ENCODE data around the gene SCO2.

SCO2 gene

DNA sequence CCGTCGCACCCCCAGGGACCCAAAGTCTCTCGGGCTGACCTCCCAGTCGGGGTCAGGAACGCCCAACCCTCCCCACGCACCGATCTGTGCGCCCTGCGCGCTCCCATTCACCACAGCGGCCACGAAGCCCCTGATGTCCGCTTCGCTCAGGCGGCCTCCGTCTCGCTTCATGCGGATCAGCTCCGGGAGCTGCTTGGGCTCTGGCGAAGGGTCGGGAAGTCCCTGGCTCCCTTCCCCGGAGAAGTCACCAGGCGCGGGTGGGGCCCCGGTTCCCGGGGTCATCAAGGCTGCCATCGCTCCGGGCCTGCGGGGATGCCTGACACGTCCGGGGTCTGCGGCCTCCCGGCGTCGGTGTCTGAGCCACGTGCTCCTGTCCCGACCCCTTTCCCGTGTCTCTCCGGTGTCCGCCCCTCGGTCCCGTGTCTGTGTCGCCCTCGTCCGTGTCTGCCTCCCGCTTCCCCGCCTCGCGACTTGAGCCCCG is 4.1 kb upstream of the SCO2 start:
- TF ChIP-seq KLF1 (tag by site-specific recombination; IDR thresholded peaks at IDR 0.05) (peak; percentile 28; the same call in 1 of the 2 replicates), ZNF112 (tag by site-specific recombination; IDR thresholded peaks at IDR 0.05) (no peak), KLF8 (tag by site-specific recombination; IDR thresholded peaks at IDR 0.05) (peak; percentile 87)
- ChIA-PET CTCF (no interaction called here), POLR2A (interaction anchor here (0.6 to 1.7 kb wide), 3 partner anchors 17 to 33 kb away, joined by 3 to 6 read pairs (median 4); partner anchors contain the start of genes LMF2, NCAPH2 and SYCE3)
- H3K4me3 ChIP-seq (ENCODE audit: low read depth, low read length) = no peak overlapping the region
- no peak overlapping the region for H3K27ac ChIP-seq (ENCODE audit: extremely low read depth, low read depth, low read length)
- no peaks in the 10 kb centered on the region; the same call in 1 of the 2 replicates for H3K4me1 ChIP-seq (ENCODE audit: control insufficient read depth, insufficient read depth, low read length)
- peaks cover 0 to 2% of the 10 kb centered on the region in 2 experiments; a peak in 1 of 3 replicates for H3K36me3 ChIP-seq (ENCODE audit: control insufficient read depth in 2 of 2, insufficient read depth in 1 of 2, low read length in 2 of 2)
- H3K9me3 ChIP-seq (ENCODE audit: control insufficient read depth, insufficient read depth, low read depth, low read length) = no peaks in the 10 kb centered on the region

DNA sequence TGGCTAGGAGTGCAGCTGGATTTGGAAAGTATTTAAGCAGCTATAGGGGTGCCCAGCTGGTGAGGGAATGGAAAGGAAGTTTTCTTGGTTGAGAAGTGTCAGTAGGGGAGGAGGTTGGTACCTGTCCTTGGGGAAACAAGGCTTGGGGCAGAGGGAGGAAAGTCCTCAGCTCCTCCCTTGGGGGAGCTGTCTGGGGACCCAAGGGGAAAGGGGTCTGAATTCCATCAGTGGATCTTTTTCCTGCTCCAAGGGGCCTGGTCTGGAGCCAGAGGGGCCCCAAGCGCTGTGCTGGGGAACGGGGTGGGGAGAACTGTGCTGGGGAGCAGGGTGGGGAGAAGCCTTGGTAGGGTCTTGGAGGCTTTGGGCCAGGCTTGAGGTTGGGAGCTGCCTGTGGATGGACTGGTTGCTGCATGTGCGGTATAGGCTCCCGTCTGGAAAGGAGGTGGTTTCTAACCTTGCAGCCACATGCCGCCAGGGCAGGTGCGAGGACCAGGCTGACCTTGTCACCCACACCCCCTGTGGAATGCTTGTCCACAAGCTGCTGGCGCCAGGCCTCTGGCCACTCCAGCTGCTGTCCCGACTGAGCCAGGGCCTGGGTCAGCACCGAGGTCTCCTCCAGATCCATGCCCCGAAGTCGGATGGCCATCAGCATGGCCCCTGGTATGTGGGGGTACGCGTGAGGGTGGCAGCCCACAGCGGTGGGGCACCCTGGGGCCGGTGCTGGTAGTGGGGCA is 3.5 kb upstream of the SCO2 start:
- 0 out of 2 replicates have a peak, but pooled peaks have one; percentile 5 for TF ChIP-seq GLIS2 (tag by site-specific recombination; IDR thresholded peaks at IDR 0.05)
- TF ChIP-seq, protein P1, sequence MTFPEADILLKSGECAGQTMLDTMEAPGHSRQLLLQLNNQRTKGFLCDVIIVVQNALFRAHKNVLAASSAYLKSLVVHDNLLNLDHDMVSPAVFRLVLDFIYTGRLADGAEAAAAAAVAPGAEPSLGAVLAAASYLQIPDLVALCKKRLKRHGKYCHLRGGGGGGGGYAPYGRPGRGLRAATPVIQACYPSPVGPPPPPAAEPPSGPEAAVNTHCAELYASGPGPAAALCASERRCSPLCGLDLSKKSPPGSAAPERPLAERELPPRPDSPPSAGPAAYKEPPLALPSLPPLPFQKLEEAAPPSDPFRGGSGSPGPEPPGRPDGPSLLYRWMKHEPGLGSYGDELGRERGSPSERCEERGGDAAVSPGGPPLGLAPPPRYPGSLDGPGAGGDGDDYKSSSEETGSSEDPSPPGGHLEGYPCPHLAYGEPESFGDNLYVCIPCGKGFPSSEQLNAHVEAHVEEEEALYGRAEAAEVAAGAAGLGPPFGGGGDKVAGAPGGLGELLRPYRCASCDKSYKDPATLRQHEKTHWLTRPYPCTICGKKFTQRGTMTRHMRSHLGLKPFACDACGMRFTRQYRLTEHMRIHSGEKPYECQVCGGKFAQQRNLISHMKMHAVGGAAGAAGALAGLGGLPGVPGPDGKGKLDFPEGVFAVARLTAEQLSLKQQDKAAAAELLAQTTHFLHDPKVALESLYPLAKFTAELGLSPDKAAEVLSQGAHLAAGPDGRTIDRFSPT (tag by site-specific recombination; IDR thresholded peaks at IDR 0.05) = peak; percentile 53
- no peak for TF ChIP-seq ZNF830 (tag by site-specific recombination; IDR thresholded peaks at IDR 0.05; ENCODE audit: low read depth)
- TF ChIP-seq PRDM1 (tag by site-specific recombination; IDR thresholded peaks at IDR 0.05) = peak; percentile 46; the same call in 1 of the 2 replicates
- no peak for TF ChIP-seq ZNF768 (tag by site-specific recombination; IDR thresholded peaks at IDR 0.05)
- Histone ChIP-seq H3K4me1 (ENCODE audit: control insufficient read depth, insufficient read depth, low read length) (no peaks in the 10 kb centered on the region; the same call in 1 of the 2 replicates), H3K4me3 (ENCODE audit: low read depth, low read length) (no peak overlapping the region), H3K36me3 (ENCODE audit: control insufficient read depth in 2 of 2, insufficient read depth in 1 of 2, low read length in 2 of 2) (peaks cover 0 to 8% of the 10 kb centered on the region in 2 experiments; a peak in 1 of 3 replicates), H3K27ac (ENCODE audit: extremely low read depth, low read depth, low read length) (no peak overlapping the region), H3K9me3 (ENCODE audit: control insufficient read depth, insufficient read depth, low read depth, low read length) (no peaks in the 10 kb centered on the region)
- ChIA-PET CTCF (interaction anchor here (0.7 to 1.0 kb wide), 3 partner anchors 35 to 141 kb away, joined by 3 read pairs; no protein-coding TSS in a partner anchor), POLR2A (interaction anchor here (0.6 to 1.7 kb wide), 5 partner anchors 17 to 54 kb away, joined by 3 to 6 read pairs (median 4); partner anchors contain the start of genes CHKB, LMF2, NCAPH2 and SYCE3)

DNA sequence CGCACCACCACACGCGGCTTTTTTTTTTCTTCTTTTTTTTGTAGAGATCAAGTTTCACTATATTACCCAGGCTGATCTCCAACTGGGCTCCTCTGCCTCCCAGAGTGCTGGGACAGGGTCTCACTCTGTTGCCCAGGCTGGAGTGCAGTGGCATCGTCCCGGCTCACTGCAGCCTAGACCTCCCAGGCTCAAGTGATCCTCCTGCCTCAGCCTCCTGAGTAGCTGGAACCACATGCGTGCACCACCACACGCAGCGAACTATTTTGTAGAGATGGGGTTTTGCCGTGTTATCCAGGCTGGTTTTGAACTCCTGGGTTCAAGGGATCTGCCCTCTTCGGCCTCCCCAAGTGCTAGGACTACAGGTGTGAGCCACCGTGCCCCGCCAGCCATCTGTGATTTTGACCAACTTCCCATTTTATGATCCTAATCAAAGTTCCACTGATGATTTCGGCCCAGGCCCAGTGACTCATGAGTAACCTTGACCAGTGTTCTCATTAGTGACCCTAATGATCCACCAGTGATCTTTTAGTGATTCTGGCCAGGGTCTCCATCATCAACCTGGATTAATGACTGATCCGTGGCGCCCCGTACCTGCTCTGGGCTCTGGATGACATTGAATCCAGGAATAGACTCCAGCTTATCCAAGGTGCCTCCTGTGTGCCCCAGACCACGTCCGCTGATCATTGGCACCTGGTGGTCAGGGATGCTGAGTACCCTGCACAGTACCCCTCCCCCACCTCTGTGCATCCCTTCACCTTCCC is 2.7 kb upstream of the SCO2 start:
- no peaks in the 10 kb centered on the region for H3K9me3 ChIP-seq (ENCODE audit: control insufficient read depth, insufficient read depth, low read depth, low read length)
- H3K36me3 ChIP-seq (ENCODE audit: control insufficient read depth in 2 of 2, insufficient read depth in 1 of 2, low read length in 2 of 2) = peaks cover 0 to 16% of the 10 kb centered on the region in 2 experiments; a peak in 1 of 3 replicates
- H3K4me1 ChIP-seq (ENCODE audit: control insufficient read depth, insufficient read depth, low read length) = no peaks in the 10 kb centered on the region; the same call in 1 of the 2 replicates
- no peak overlapping the region for H3K4me3 ChIP-seq (ENCODE audit: low read depth, low read length)
- TF ChIP-seq, protein P2, sequence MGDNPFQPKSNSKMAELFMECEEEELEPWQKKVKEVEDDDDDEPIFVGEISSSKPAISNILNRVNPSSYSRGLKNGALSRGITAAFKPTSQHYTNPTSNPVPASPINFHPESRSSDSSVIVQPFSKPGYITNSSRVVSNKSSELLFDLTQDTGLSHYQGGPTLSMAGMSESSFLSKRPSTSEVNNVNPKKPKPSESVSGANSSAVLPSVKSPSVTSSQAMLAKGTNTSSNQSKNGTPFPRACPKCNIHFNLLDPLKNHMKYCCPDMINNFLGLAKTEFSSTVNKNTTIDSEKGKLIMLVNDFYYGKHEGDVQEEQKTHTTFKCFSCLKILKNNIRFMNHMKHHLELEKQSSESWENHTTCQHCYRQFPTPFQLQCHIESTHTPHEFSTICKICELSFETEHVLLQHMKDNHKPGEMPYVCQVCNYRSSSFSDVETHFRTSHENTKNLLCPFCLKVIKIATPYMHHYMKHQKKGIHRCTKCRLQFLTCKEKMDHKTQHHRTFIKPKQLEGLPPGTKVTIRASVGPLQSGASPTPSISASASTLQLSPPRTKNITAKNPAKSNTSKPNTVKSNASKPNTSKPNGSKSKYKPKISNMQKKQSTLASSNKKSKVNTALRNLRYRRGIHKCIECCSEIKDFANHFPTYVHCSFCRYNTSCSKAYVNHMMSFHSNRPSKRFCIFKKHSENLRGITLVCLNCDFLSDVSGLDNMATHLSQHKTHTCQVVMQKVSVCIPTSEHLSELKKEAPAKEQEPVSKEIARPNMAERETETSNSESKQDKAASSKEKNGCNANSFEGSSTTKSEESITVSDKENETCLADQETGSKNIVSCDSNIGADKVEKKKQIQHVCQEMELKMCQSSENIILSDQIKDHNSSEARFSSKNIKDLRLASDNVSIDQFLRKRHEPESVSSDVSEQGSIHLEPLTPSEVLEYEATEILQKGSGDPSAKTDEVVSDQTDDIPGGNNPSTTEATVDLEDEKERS (tag by site-specific recombination; IDR thresholded peaks at IDR 0.05) = no peak
- TF ChIP-seq, protein P3, sequence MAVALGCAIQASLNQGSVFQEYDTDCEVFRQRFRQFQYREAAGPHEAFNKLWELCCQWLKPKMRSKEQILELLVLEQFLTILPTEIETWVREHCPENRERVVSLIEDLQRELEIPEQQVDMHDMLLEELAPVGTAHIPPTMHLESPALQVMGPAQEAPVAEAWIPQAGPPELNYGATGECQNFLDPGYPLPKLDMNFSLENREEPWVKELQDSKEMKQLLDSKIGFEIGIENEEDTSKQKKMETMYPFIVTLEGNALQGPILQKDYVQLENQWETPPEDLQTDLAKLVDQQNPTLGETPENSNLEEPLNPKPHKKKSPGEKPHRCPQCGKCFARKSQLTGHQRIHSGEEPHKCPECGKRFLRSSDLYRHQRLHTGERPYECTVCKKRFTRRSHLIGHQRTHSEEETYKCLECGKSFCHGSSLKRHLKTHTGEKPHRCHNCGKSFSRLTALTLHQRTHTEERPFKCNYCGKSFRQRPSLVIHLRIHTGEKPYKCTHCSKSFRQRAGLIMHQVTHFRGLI (tag by site-specific recombination; IDR thresholded peaks at IDR 0.05) = no peak
- TF ChIP-seq GLIS1 (tag by site-specific recombination; IDR thresholded peaks at IDR 0.05) (0 out of 2 replicates have a peak, but pooled peaks have one; percentile 10), ZNF121 (tag by site-specific recombination; IDR thresholded peaks at IDR 0.05) (peak; percentile 87), ZIC2 (tag by site-specific recombination; IDR thresholded peaks at IDR 0.05) (0 out of 2 replicates have a peak, but pooled peaks have one; percentile 9), ZNF202 (tag by site-specific recombination; IDR thresholded peaks at IDR 0.05; ENCODE audit: borderline replicate concordance) (no peak)
- TF ChIP-seq, protein P4, sequence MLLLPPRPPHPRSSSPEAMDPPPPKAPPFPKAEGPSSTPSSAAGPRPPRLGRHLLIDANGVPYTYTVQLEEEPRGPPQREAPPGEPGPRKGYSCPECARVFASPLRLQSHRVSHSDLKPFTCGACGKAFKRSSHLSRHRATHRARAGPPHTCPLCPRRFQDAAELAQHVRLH (tag by site-specific recombination; IDR thresholded peaks at IDR 0.05) = no peak
- ChIA-PET CTCF (interaction anchor here (0.7 to 1.1 kb wide), 5 partner anchors 8 to 142 kb away, joined by 3 to 4 read pairs (median 3); no protein-coding TSS in a partner anchor), POLR2A (interaction anchor here (1.4 to 1.7 kb wide), 2 partner anchors 20 to 35 kb away, joined by 4 to 6 read pairs; partner anchors contain the start of genes LMF2, NCAPH2 and SYCE3)
- H3K27ac ChIP-seq (ENCODE audit: extremely low read depth, low read depth, low read length) = no peak overlapping the region
